Measurements from ENCODE around the gene PSMD10. TPM values are rescaled to one million over a fixed set of nuclear protein-coding genes. Genes with fewer than 3 reads are reported as not detected.

Gene PSMD10
- total and polyA plus RNA-seq, 5 donors from 2014 or later: 19.3 to 85.1 (median 67.6) TPM

- H3K27me3 Mint-ChIP-seq: no peaks in the 10 kb centered on the region
- H3K27me3 ChIP-seq (ENCODE audit: control insufficient read depth, insufficient read depth, low read length): no peaks in the 10 kb centered on the region
- no peak overlapping the region for H3K4me3 Mint-ChIP-seq
- peaks cover 51% of the 10 kb centered on the region for H3K36me3 ChIP-seq (ENCODE audit: control insufficient read depth, insufficient read depth, low read length)
- DNase-seq: no peak
- peaks cover 0 to 7% (median 3%) of the 10 kb centered on the region in 4 donors for H3K4me1 Mint-ChIP-seq
- no peak overlapping the region for H3K27ac Mint-ChIP-seq
- H3K27ac ChIP-seq (ENCODE audit: insufficient read depth, low read length, poor library complexity, severe bottlenecking): no peak overlapping the region
- H3K4me1 ChIP-seq (ENCODE audit: control insufficient read depth, insufficient read depth, low read length, poor library complexity, severe bottlenecking): no peaks in the 10 kb centered on the region
- H3K36me3 Mint-ChIP-seq: peaks cover 4% of the 10 kb centered on the region
- no peaks in the 10 kb centered on the region for H3K9me3 Mint-ChIP-seq
- H3K9me3 ChIP-seq (ENCODE audit: control insufficient read depth in 2 of 2, low read length in 2 of 2): no peaks in the 10 kb centered on the region
- ATAC-seq (ENCODE audit: low read depth in 2 of 2): no peak
- H3K4me3 ChIP-seq (ENCODE audit: low read depth, low read length): no peak overlapping the region
These were observed 20.5 kb downstream of the PSMD10 start for GRCh38 chrX:108070891-108071290.

DNA sequence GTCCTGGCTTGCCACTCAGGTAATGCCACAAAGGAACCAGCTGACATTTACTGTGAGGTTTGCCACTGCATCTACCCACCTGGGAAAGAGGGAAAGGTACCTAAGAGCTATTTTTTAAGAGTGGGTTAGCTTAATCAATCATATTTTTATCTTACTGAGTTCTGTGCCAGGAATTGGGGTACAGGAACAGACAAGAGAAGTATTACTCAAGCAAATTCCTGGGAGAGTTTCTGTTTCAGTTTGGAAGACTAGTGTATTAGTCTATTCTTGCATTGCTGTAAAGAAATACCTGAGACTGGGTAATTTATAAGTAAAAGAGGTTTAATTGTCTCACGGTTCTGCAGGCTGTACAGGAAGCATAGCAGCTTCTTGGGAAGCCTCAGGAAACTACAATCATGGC is 23.2 kb downstream of the PSMD10 start:
- no peak overlapping the region for H3K27ac ChIP-seq (ENCODE audit: insufficient read depth, low read length, poor library complexity, severe bottlenecking)
- no peaks in the 10 kb centered on the region for H3K27me3 ChIP-seq (ENCODE audit: control insufficient read depth, insufficient read depth, low read length)
- ATAC-seq (ENCODE audit: low read depth in 2 of 2) (no peak), DNase-seq (no peak)
- peaks cover 29% of the 10 kb centered on the region for H3K36me3 ChIP-seq (ENCODE audit: control insufficient read depth, insufficient read depth, low read length)
- peak overlapping the region; percentile 22 to 60 (median 48) for H3K27ac Mint-ChIP-seq
- no peaks in the 10 kb centered on the region for H3K27me3 Mint-ChIP-seq
- H3K9me3 Mint-ChIP-seq: no peaks in the 10 kb centered on the region
- H3K9me3 ChIP-seq (ENCODE audit: control insufficient read depth in 2 of 2, low read length in 2 of 2): no peaks in the 10 kb centered on the region
- peaks cover 0 to 9% (median 3%) of the 10 kb centered on the region in 4 donors for H3K4me1 Mint-ChIP-seq
- H3K4me1 ChIP-seq (ENCODE audit: control insufficient read depth, insufficient read depth, low read length, poor library complexity, severe bottlenecking): no peaks in the 10 kb centered on the region
- H3K4me3 Mint-ChIP-seq: no peak overlapping the region
- peaks cover 4% of the 10 kb centered on the region for H3K36me3 Mint-ChIP-seq
- no peak overlapping the region for H3K4me3 ChIP-seq (ENCODE audit: low read depth, low read length)

- Mint-ChIP-seq H3K36me3 (peaks cover 8% of the 10 kb centered on the region), H3K9me3 (no peaks in the 10 kb centered on the region), H3K27me3 (no peaks in the 10 kb centered on the region), H3K4me3 (no peak overlapping the region), H3K27ac (no peak overlapping the region), H3K4me1 (peaks cover 0 to 4% (median 0%) of the 10 kb centered on the region in 4 donors)
- H3K9me3 ChIP-seq (ENCODE audit: control insufficient read depth in 2 of 2, low read length in 2 of 2): no peaks in the 10 kb centered on the region
- no peaks in the 10 kb centered on the region for H3K27me3 ChIP-seq (ENCODE audit: control insufficient read depth, insufficient read depth, low read length)
- H3K4me3 ChIP-seq (ENCODE audit: low read depth, low read length): no peak overlapping the region
- H3K4me1 ChIP-seq (ENCODE audit: control insufficient read depth, insufficient read depth, low read length, poor library complexity, severe bottlenecking): no peaks in the 10 kb centered on the region
- no peak for ATAC-seq (ENCODE audit: low read depth in 2 of 2)
- H3K36me3 ChIP-seq (ENCODE audit: control insufficient read depth, insufficient read depth, low read length): peaks cover 46% of the 10 kb centered on the region
- DNase-seq: no peak
- peak overlapping the region; percentile 39 for H3K27ac ChIP-seq (ENCODE audit: insufficient read depth, low read length, poor library complexity, severe bottlenecking)
These were observed 26.7 kb downstream of the PSMD10 start for GRCh38 chrX:108064613-108065012.

DNA sequence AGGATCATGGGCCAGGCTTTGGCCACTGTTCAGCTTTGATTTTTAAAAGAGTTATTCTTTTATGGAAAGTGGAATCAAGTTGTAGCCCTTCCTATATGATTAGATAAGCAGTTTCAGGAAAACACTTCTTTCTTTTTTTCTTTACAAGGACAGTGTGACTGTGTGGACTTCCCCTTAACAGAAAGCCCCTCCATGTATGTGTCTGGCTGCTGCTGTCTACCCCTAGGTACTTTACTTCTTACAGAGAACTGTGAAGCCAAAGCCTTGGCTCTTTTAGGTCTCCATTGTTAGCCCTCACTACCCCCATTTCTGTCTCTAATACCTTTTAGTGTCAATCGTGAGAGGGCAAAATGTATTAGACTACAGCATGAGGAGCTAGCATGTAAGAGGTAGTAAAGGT is 27.3 kb downstream of the PSMD10 start:
- Histone ChIP-seq H3K27ac (ENCODE audit: insufficient read depth, low read length, poor library complexity, severe bottlenecking) (no peak overlapping the region), H3K9me3 (ENCODE audit: control insufficient read depth in 2 of 2, low read length in 2 of 2) (no peaks in the 10 kb centered on the region), H3K36me3 (ENCODE audit: control insufficient read depth, insufficient read depth, low read length) (peaks cover 52% of the 10 kb centered on the region), H3K4me3 (ENCODE audit: low read depth, low read length) (no peak overlapping the region), H3K4me1 (ENCODE audit: control insufficient read depth, insufficient read depth, low read length, poor library complexity, severe bottlenecking) (no peaks in the 10 kb centered on the region), H3K27me3 (ENCODE audit: control insufficient read depth, insufficient read depth, low read length) (no peaks in the 10 kb centered on the region)
- Mint-ChIP-seq H3K27me3 (no peaks in the 10 kb centered on the region), H3K4me3 (no peak overlapping the region), H3K9me3 (no peaks in the 10 kb centered on the region), H3K36me3 (peaks cover 8% of the 10 kb centered on the region), H3K4me1 (peaks cover 0 to 2% (median 0%) of the 10 kb centered on the region in 4 donors), H3K27ac (no peak overlapping the region)
- no peak for DNase-seq
- ATAC-seq (ENCODE audit: low read depth in 2 of 2): no peak

DNA sequence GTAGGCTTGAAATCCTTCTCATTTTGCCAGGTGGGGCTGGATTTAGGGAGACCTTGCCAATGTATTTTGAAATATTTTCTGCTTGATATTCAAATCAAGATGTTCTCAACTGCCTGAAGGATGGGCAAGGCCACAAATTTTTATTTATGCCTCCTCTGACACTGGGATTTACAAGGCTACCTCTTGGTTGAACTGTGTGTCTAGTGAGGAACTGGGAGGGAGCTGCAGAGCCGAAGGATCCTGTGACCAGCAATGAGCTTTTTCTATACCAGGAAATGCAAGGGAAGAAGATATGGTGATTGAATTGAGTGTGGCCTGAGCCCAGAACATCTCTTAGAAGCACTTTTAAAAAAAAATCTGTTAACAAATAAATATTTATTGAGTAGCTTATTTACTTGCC is 31.5 kb downstream of the PSMD10 start:
- Mint-ChIP-seq H3K36me3 (peaks cover 5% of the 10 kb centered on the region), H3K9me3 (no peaks in the 10 kb centered on the region), H3K4me1 (peaks cover 0 to 6% (median 0%) of the 10 kb centered on the region in 4 donors), H3K27me3 (no peaks in the 10 kb centered on the region), H3K27ac (no peak overlapping the region), H3K4me3 (no peak overlapping the region)
- no peak overlapping the region for H3K27ac ChIP-seq (ENCODE audit: insufficient read depth, low read length, poor library complexity, severe bottlenecking)
- H3K4me1 ChIP-seq (ENCODE audit: control insufficient read depth, insufficient read depth, low read length, poor library complexity, severe bottlenecking): no peaks in the 10 kb centered on the region
- no peak overlapping the region for H3K4me3 ChIP-seq (ENCODE audit: low read depth, low read length)
- H3K27me3 ChIP-seq (ENCODE audit: control insufficient read depth, insufficient read depth, low read length): no peaks in the 10 kb centered on the region
- ATAC-seq (ENCODE audit: low read depth in 2 of 2) (no peak), DNase-seq (no peak)
- H3K9me3 ChIP-seq (ENCODE audit: control insufficient read depth in 2 of 2, low read length in 2 of 2): no peaks in the 10 kb centered on the region
- H3K36me3 ChIP-seq (ENCODE audit: control insufficient read depth, insufficient read depth, low read length): peaks cover 42% of the 10 kb centered on the region

GRCh38 chrX:108055546-108055945 is 35.8 kb downstream of the PSMD10 start:
- no peaks in the 10 kb centered on the region for H3K36me3 Mint-ChIP-seq
- no peaks in the 10 kb centered on the region for H3K27me3 Mint-ChIP-seq
- Histone ChIP-seq H3K36me3 (ENCODE audit: control insufficient read depth, insufficient read depth, low read length) (peaks cover 25% of the 10 kb centered on the region), H3K27ac (ENCODE audit: insufficient read depth, low read length, poor library complexity, severe bottlenecking) (no peak overlapping the region), H3K27me3 (ENCODE audit: control insufficient read depth, insufficient read depth, low read length) (no peaks in the 10 kb centered on the region), H3K4me1 (ENCODE audit: control insufficient read depth, insufficient read depth, low read length, poor library complexity, severe bottlenecking) (no peaks in the 10 kb centered on the region), H3K4me3 (ENCODE audit: low read depth, low read length) (no peak overlapping the region), H3K9me3 (ENCODE audit: control insufficient read depth in 2 of 2, low read length in 2 of 2) (no peaks in the 10 kb centered on the region)
- no peaks in the 10 kb centered on the region for H3K9me3 Mint-ChIP-seq
- DNase-seq (no peak), ATAC-seq (ENCODE audit: low read depth in 2 of 2) (no peak)
- peaks cover 0 to 16% (median 7%) of the 10 kb centered on the region in 4 donors for H3K4me1 Mint-ChIP-seq
- H3K27ac Mint-ChIP-seq: no peak overlapping the region
- no peak overlapping the region for H3K4me3 Mint-ChIP-seq

GRCh38 chrX:108053218-108053617 is 38.1 kb downstream of the PSMD10 start:
- no peak for ATAC-seq (ENCODE audit: low read depth in 2 of 2)
- Histone ChIP-seq H3K9me3 (ENCODE audit: control insufficient read depth in 2 of 2, low read length in 2 of 2) (no peaks in the 10 kb centered on the region), H3K27me3 (ENCODE audit: control insufficient read depth, insufficient read depth, low read length) (no peaks in the 10 kb centered on the region)

GRCh38 chrX:108049649-108050048 is 41.7 kb downstream of the PSMD10 start:
- Histone ChIP-seq H3K36me3 (ENCODE audit: control insufficient read depth, insufficient read depth, low read length) (no peaks in the 10 kb centered on the region), H3K27ac (ENCODE audit: insufficient read depth, low read length, poor library complexity, severe bottlenecking) (no peak overlapping the region), H3K27me3 (ENCODE audit: control insufficient read depth, insufficient read depth, low read length) (no peaks in the 10 kb centered on the region), H3K4me1 (ENCODE audit: control insufficient read depth, insufficient read depth, low read length, poor library complexity, severe bottlenecking) (no peaks in the 10 kb centered on the region), H3K4me3 (ENCODE audit: low read depth, low read length) (no peak overlapping the region), H3K9me3 (ENCODE audit: control insufficient read depth in 2 of 2, low read length in 2 of 2) (no peaks in the 10 kb centered on the region)
- DNase-seq: no peak
- Mint-ChIP-seq H3K9me3 (no peaks in the 10 kb centered on the region), H3K27me3 (no peaks in the 10 kb centered on the region), H3K4me1 (peaks cover 2 to 24% (median 9%) of the 10 kb centered on the region in 4 donors), H3K36me3 (peaks cover 2% of the 10 kb centered on the region), H3K4me3 (no peak overlapping the region), H3K27ac (peak overlapping the region in 1 of 3 donors; percentile 69)
- ATAC-seq (ENCODE audit: low read depth in 2 of 2): no peak

More at GRCh38 chrX:108053218-108053617, 38.1 kb downstream of the PSMD10 start:
- peak overlapping the region in 1 of 3 donors; percentile 84 for H3K27ac Mint-ChIP-seq
- H3K4me3 Mint-ChIP-seq: no peak overlapping the region
- no peak for DNase-seq
- no peaks in the 10 kb centered on the region for H3K36me3 Mint-ChIP-seq
- H3K4me1 ChIP-seq (ENCODE audit: control insufficient read depth, insufficient read depth, low read length, poor library complexity, severe bottlenecking): no peaks in the 10 kb centered on the region
- no peak overlapping the region for H3K27ac ChIP-seq (ENCODE audit: insufficient read depth, low read length, poor library complexity, severe bottlenecking)
- peaks cover 0 to 20% (median 7%) of the 10 kb centered on the region in 4 donors for H3K4me1 Mint-ChIP-seq
- peaks cover 5% of the 10 kb centered on the region for H3K36me3 ChIP-seq (ENCODE audit: control insufficient read depth, insufficient read depth, low read length)
- no peak overlapping the region for H3K4me3 ChIP-seq (ENCODE audit: low read depth, low read length)
- no peaks in the 10 kb centered on the region for H3K27me3 Mint-ChIP-seq
- H3K9me3 Mint-ChIP-seq: no peaks in the 10 kb centered on the region

All from CD4-positive, CD25-positive, alpha-beta regulatory T cell (primary cell).